Measurements from ENCODE around the gene L3MBTL4.

GRCh38 chr18:6373187-6373586 is 41.5 kb downstream of the L3MBTL4 start:
- TF ChIP-seq EGR1 (IDR thresholded peaks at IDR 0.05; ENCODE audit: low read depth in 2 of 2) = no peak
- TF ChIP-seq CTCF (IDR thresholded peaks at IDR 0.05; ENCODE audit: low read depth, low read length, missing input control) = no peak

Data from liver (tissue), 3 donors.